Body of pancreas (tissue), 4 donors: Measurements from ENCODE around the gene ZRANB3. TPM values are rescaled to one million over a fixed set of nuclear protein-coding genes. Genes with fewer than 3 reads are reported as not detected.

Source experiments
- ATAC-seq: fragments of 150-250 bp; one replicate; pipeline ENCODE4 v1.9.1; 2016
- DNase-seq, 4 donors: peaks; one replicate each; pipeline ENCODE4 v3.0.0-alpha.2; 2019
- H3K27ac ChIP-seq, 4 donors: fragments of 200-600 bp; sonication (generic); 1 replicate in 3 of 4; 2 replicates in 1 of 4; pipeline versions ENCODE4 v1.5.1 to v1.6.1; 2016 to 2019; ENCODE audit warnings: mild to moderate bottlenecking in 1 of 4, mixed read lengths in 1 of 4, moderate library complexity in 1 of 4
- H3K27me3 ChIP-seq, 2 donors: fragments of 200-600 bp; sonication (generic); one replicate each; pipeline ENCODE4 v1.6.0; 2016; ENCODE audit warnings: mild to moderate bottlenecking in 1 of 2
- H3K36me3 ChIP-seq, 2 donors: fragments of 200-600 bp; sonication (generic); replicated peaks in 1 of 2; 2 replicates each; pipeline ENCODE4 v1.5.1; 2016; ENCODE audit warnings: low read depth in 2 of 2; ENCODE audit not compliant: insufficient read depth in 1 of 2
- H3K4me1 ChIP-seq: fragments of 200-600 bp; sonication (generic); one replicate; pipeline ENCODE4 v1.6.0; 2016
- H3K4me3 ChIP-seq, 2 donors: fragments of 200-600 bp; sonication (generic); 1 replicate in 1 of 2; 2 replicates in 1 of 2; pipeline ENCODE4 v1.5.1; 2016 to 2019
- H3K9me3 ChIP-seq, 3 donors: fragments of 200-600 bp; sonication (generic); 1 replicate in 2 of 3; 2 replicates in 1 of 3; pipeline ENCODE4 v1.5.1; 2016
- CTCF ChIP-seq, 7 experiments: fragments of 450-650 bp in 4 of 7; fragments of 200-600 bp in 3 of 7; sonication (generic) in 3 of 7; IDR thresholded peaks; one replicate each; pipeline ENCODE4 v1.5.1; 2016 to 2019; ENCODE audit warnings: antibody characterized with exemption in 7 of 7
- POLR2A ChIP-seq, 3 donors: fragments of 450-650 bp; IDR thresholded peaks; one replicate each; pipeline ENCODE4 v1.6.1; 2016; ENCODE audit warnings: antibody characterized with exemption in 3 of 3, mild to moderate bottlenecking in 2 of 3
- WGBS, 2 donors: methylation state at CpG; one replicate each; pipeline ENCODE4 v1.1.5; 2017; 5-methylcytosine and 5-hydroxymethylcytosine counted together
- intact Hi-C: fragments of 100-400 bp; cut with DNase I; formaldehyde crosslinking; loops from one replicate; pipeline ENCODE4 v1.15.1; 2023
- total RNA-seq, 2 donors: library from RNA; depleted of rRNA; stranded (reverse); fragments of >200 nt; gene quantifications; one replicate each; pipeline ENCODE4 v1.1.0, GENCODE V29; 2016

ZRANB3 gene
- total RNA-seq, 2 donors from 2014 or later, result 3.4 to 10.2 TPM

- WGBS, 2 donors, result 74 to 77% methylated on average over 5 of the region's 5 CpGs
- no peak for DNase-seq
- Histone ChIP-seq H3K36me3 (no peaks in the 10 kb centered on the region), H3K27me3 (no peaks in the 10 kb centered on the region), H3K9me3 (no peaks in the 10 kb centered on the region), H3K4me3 (no peak overlapping the region), H3K27ac (no peak overlapping the region), H3K4me1 (peaks cover 8% of the 10 kb centered on the region)
- no peak for TF ChIP-seq POLR2A (IDR thresholded peaks at IDR 0.05)
- TF ChIP-seq CTCF (IDR thresholded peaks at IDR 0.05), result no peak
- ATAC-seq, result no peak
- intact Hi-C loops, result no loop called here
These were observed 431.1 kb downstream of the ZRANB3 start for GRCh38 chr2:135099802-135100483.

- Histone ChIP-seq H3K4me3 (no peak overlapping the region), H3K9me3 (no peaks in the 10 kb centered on the region), H3K4me1 (peaks cover 8% of the 10 kb centered on the region), H3K27ac (no peak overlapping the region), H3K27me3 (no peaks in the 10 kb centered on the region), H3K36me3 (peaks cover 0 to 7% of the 10 kb centered on the region in 2 donors)
- WGBS, 2 donors, result 92 to 99% methylated on average over 2 of the region's 2 CpGs
- ATAC-seq (no peak), DNase-seq (no peak)
- no peak for TF ChIP-seq CTCF (IDR thresholded peaks at IDR 0.05)
- no peak for TF ChIP-seq POLR2A (IDR thresholded peaks at IDR 0.05)
- intact Hi-C loops, result no loop called here
These were observed 433.3 kb downstream of the ZRANB3 start for GRCh38 chr2:135097532-135098231.

GRCh38 chr2:135096665-135097446, 434.2 kb downstream of the ZRANB3 start:
- Histone ChIP-seq H3K4me1 (peaks cover 13% of the 10 kb centered on the region), H3K36me3 (peaks cover 0 to 7% of the 10 kb centered on the region in 2 donors), H3K9me3 (no peaks in the 10 kb centered on the region), H3K27me3 (no peaks in the 10 kb centered on the region), H3K27ac (no peak overlapping the region), H3K4me3 (no peak overlapping the region)
- intact Hi-C loops, result no loop called here
- 88 to 90% methylated on average over 4 of the region's 4 CpGs for WGBS, 2 donors
- DNase-seq (no peak), ATAC-seq (no peak)
- TF ChIP-seq POLR2A (IDR thresholded peaks at IDR 0.05), result no peak
- TF ChIP-seq CTCF (IDR thresholded peaks at IDR 0.05), result no peak

- peaks cover 0 to 7% of the 10 kb centered on the region in 2 donors for H3K36me3 ChIP-seq
- H3K9me3 ChIP-seq, result no peaks in the 10 kb centered on the region
- ATAC-seq, result no peak
- no peak overlapping the region for H3K27ac ChIP-seq
- H3K4me1 ChIP-seq, result peaks cover 22% of the 10 kb centered on the region
- intact Hi-C loops, result no loop called here
- DNase-seq, result no peak
- H3K27me3 ChIP-seq, result no peaks in the 10 kb centered on the region
- 96 to 97% methylated on average over 3 of the region's 3 CpGs for WGBS, 2 donors
- no peak overlapping the region for H3K4me3 ChIP-seq
- no peak for TF ChIP-seq CTCF (IDR thresholded peaks at IDR 0.05)
- no peak for TF ChIP-seq POLR2A (IDR thresholded peaks at IDR 0.05)
These were observed 435.4 kb downstream of the ZRANB3 start for GRCh38 chr2:135095591-135095990.
